ENCODE measurements around the gene ZNF385D. TPM values are rescaled to one million over a fixed set of nuclear protein-coding genes. Genes with fewer than 3 reads are reported as not detected.

The ZNF385D gene
- total and polyA plus RNA-seq, 2 of the 13 experiments (the other 11 are each of a cell fraction or from before 2014, with no cell fraction given): not detected

GRCh38 chr3:21665444-21666100 lies 85.4 kb downstream of the ZNF385D start:
- H3K4me1 ChIP-seq (ENCODE audit: insufficient read depth, low read length): no peaks in the 10 kb centered on the region

More at GRCh38 chr3:21665444-21666100, 85.4 kb downstream of the ZNF385D start:
- H3K9me3 ChIP-seq (ENCODE audit: low read length): no peaks in the 10 kb centered on the region
- BruUV-seq (replicated peaks): no TSS peak
- FAIRE-seq (no peak), DNase-seq (ENCODE audit: low spot score) (no peak), ATAC-seq (no peak)
- H3K4me2 ChIP-seq (ENCODE audit: low read depth, low read length): no peak overlapping the region
- no peak overlapping the region for H3K9ac ChIP-seq (ENCODE audit: insufficient read depth, low read depth, low read length)
- WGBS (ENCODE audit: low lambda C conversion rate): 17% methylated on average over 6 of the region's 6 CpGs
- H3K36me3 ChIP-seq (replicated peaks in 1 of 2; ENCODE audit: control insufficient read depth in 1 of 2, insufficient read depth in 2 of 2, low read length in 2 of 2): no peaks in the 10 kb centered on the region
- no peaks in the 10 kb centered on the region for H3K27me3 ChIP-seq (ENCODE audit: control insufficient read depth in 1 of 2, insufficient read depth in 2 of 2, low read length in 2 of 2)
- TF ChIP-seq CSRNP2 (CRISPR knock-in tag; conservative IDR thresholded peaks at IDR 0.05; ENCODE audit: low read depth) (no peak), PBX3 (CRISPR knock-in tag; IDR thresholded peaks at IDR 0.05; ENCODE audit: borderline replicate concordance) (no peak), RFX5 (IDR thresholded peaks at IDR 0.05; ENCODE audit: low read depth, low read length) (no peak), ZSCAN5A (CRISPR knock-in tag; IDR thresholded peaks at IDR 0.05; ENCODE audit: borderline replicate concordance) (no peak), ZNF709 (CRISPR knock-in tag; IDR thresholded peaks at IDR 0.05) (no peak)
- ChIA-PET POLR2A (no interaction called here), CTCF (ENCODE audit: low intra/inter-chr PET ratio, low total read pairs) (no interaction called here)
- H2AFZ ChIP-seq (ENCODE audit: low read length): no peak overlapping the region
- intact Hi-C loops (cut with micrococcal nuclease; ENCODE audit: unreplicated experiment) (no loop called here), in situ Hi-C loops (cut with HindIII; ENCODE audit: extremely low pct_ligation_motif_present, low pct_unique_long_range_greater_than_20kb) (no loop called here)
- H3K27ac ChIP-seq (ENCODE audit: extremely low read length, insufficient read depth, low read length): no peak overlapping the region
- no peaks in the 10 kb centered on the region for H3K79me2 ChIP-seq (ENCODE audit: insufficient read depth, low read length)
- no peak overlapping the region for H3K4me3 ChIP-seq (replicated peaks in 1 of 3; ENCODE audit: insufficient read depth in 1 of 3, low read depth in 2 of 3, low read length in 3 of 3)
- no peaks in the 10 kb centered on the region for H4K20me1 ChIP-seq (ENCODE audit: insufficient read depth, low read length)

Measured in HepG2 (cell line).